Gastrocnemius medialis (tissue), 4 donors: ENCODE data around the gene ZBTB16. TPM values are rescaled to one million over a fixed set of nuclear protein-coding genes. Genes with fewer than 3 reads are reported as not detected.

Experiments
- ATAC-seq, 2 donors: fragments of 150-250 bp; one replicate each; pipeline ENCODE4 v1.9.1; 2016
- DNase-seq, 2 donors: peaks; one replicate each; pipeline ENCODE4 v3.0.0-alpha.2; 2019
- H3K27ac ChIP-seq, 4 donors: fragments of 200-600 bp; sonication (generic); 1 replicate in 1 of 4; 2 replicates in 3 of 4; pipeline ENCODE4 v1.5.1; 2016 to 2018; ENCODE audit warnings: mild to moderate bottlenecking in 2 of 4, moderate library complexity in 1 of 4
- H3K27me3 ChIP-seq, 3 donors: fragments of 200-600 bp; sonication (generic) in 2 of 3; 1 replicate in 1 of 3; 2 replicates in 2 of 3; pipeline versions ENCODE4 v1.5.1 to v1.6.0; 2016 to 2019; ENCODE audit warnings: mild to moderate bottlenecking in 1 of 3, moderate library complexity in 1 of 3
- H3K36me3 ChIP-seq, 2 donors: fragments of 200-600 bp; sonication (generic) in 1 of 2; one replicate each; pipeline ENCODE4 v1.5.1; 2017 to 2018
- H3K4me1 ChIP-seq, 2 donors: fragments of 200-600 bp; sonication (generic) in 1 of 2; one replicate each; pipeline ENCODE4 v1.5.1; 2016 to 2017; ENCODE audit warnings: mild to moderate bottlenecking in 2 of 2
- H3K4me3 ChIP-seq, 4 donors: fragments of 200-600 bp; sonication (generic) in 3 of 4; 1 replicate in 1 of 4; 2 replicates in 3 of 4; pipeline ENCODE4 v1.5.1; 2016 to 2019; ENCODE audit warnings: mild to moderate bottlenecking in 2 of 4
- H3K9me3 ChIP-seq, 3 donors: fragments of 200-600 bp; sonication (generic) in 2 of 3; 1 replicate in 1 of 3; 2 replicates in 2 of 3; pipeline ENCODE4 v1.5.1; 2016 to 2019
- CTCF ChIP-seq, 5 experiments: fragments of 450-650 bp in 3 of 5; fragments of 200-600 bp in 2 of 5; sonication (generic) in 2 of 5; IDR thresholded peaks in 4 of 5; conservative IDR thresholded peaks in 1 of 5; 1 replicate in 4 of 5; 2 replicates in 1 of 5; pipeline ENCODE4 v1.5.1; 2016 to 2019; ENCODE audit warnings: antibody characterized with exemption in 5 of 5, mild to moderate bottlenecking in 3 of 5, moderate library complexity in 3 of 5
- POLR2A ChIP-seq, 2 donors: fragments of 450-650 bp; IDR thresholded peaks; one replicate each; pipeline ENCODE4 v1.6.1; 2017; ENCODE audit warnings: antibody characterized with exemption in 2 of 2, mild to moderate bottlenecking in 2 of 2, moderate library complexity in 2 of 2
- in situ Hi-C, 4 donors: fragments of 200-750 bp; cut with MboI; loops; one replicate each; pipeline versions ENCODE4 v1.15.0 to v1.8.0; 2017; ENCODE audit warnings: low sequenced_read_pairs in 4 of 4
- intact Hi-C: fragments of 100-400 bp; cut with DNase I; formaldehyde crosslinking; loops from one replicate; pipeline ENCODE4 v1.15.1; 2023; ENCODE audit warnings: low total_unique reads
- total RNA-seq, 4 donors: library from RNA; depleted of rRNA; stranded (reverse); fragments of >200 nt; gene quantifications; one replicate each; pipeline versions ENCODE4 v1.1.0 to v1.2.3, GENCODE V29; 2016

Gene ZBTB16
- total RNA-seq, 4 donors from 2014 or later: 156 to 250 (median 196) TPM

GRCh38 chr11:114150671-114151070 is 91.2 kb downstream of the ZBTB16 start:
- no peak for ATAC-seq

GRCh38 chr11:114151631-114152030 is 92.1 kb downstream of the ZBTB16 start:
- Histone ChIP-seq H3K4me3 (no peak overlapping the region), H3K27me3 (no peaks in the 10 kb centered on the region), H3K4me1 (peaks cover 93 to 96% of the 10 kb centered on the region in 2 donors), H3K9me3 (no peaks in the 10 kb centered on the region), H3K27ac (peak overlapping the region; percentile 94 to 99 (median 96)), H3K36me3 (peaks cover 0 to 10% of the 10 kb centered on the region in 2 donors)
- no peak for TF ChIP-seq CTCF (IDR thresholded peaks at IDR 0.05 in 4 of 5, conservative IDR thresholded peaks at IDR 0.05 in 1 of 5)
- no peak for TF ChIP-seq POLR2A (IDR thresholded peaks at IDR 0.05)
- in situ Hi-C loops: no loop called here
- ATAC-seq (no peak), DNase-seq (peak in 1 of 2 donors; percentile 18)
- intact Hi-C loops: no loop called here

More at GRCh38 chr11:114150671-114151070, 91.2 kb downstream of the ZBTB16 start:
- Histone ChIP-seq H3K4me3 (no peak overlapping the region), H3K27me3 (no peaks in the 10 kb centered on the region), H3K36me3 (peaks cover 0 to under 1% of the 10 kb centered on the region in 2 donors), H3K4me1 (peaks cover 93 to 96% of the 10 kb centered on the region in 2 donors), H3K9me3 (no peaks in the 10 kb centered on the region), H3K27ac (peak overlapping the region; percentile 94 to 99 (median 96))
- in situ Hi-C loops: no loop called here
- DNase-seq: peak in 1 of 2 donors; percentile 19
- intact Hi-C loops: no loop called here
- TF ChIP-seq POLR2A (IDR thresholded peaks at IDR 0.05) (no peak), CTCF (IDR thresholded peaks at IDR 0.05 in 4 of 5, conservative IDR thresholded peaks at IDR 0.05 in 1 of 5) (no peak)

GRCh38 chr11:114152162-114152561 is 92.7 kb downstream of the ZBTB16 start:
- Histone ChIP-seq H3K27me3 (no peaks in the 10 kb centered on the region), H3K27ac (peak overlapping the region; percentile 94 to 99 (median 96)), H3K36me3 (peaks cover 0 to 15% of the 10 kb centered on the region in 2 donors), H3K4me1 (peaks cover 93 to 96% of the 10 kb centered on the region in 2 donors), H3K9me3 (no peaks in the 10 kb centered on the region), H3K4me3 (no peak overlapping the region)
- DNase-seq (no peak), ATAC-seq (no peak)
- in situ Hi-C loops: no loop called here
- no peak for TF ChIP-seq CTCF (IDR thresholded peaks at IDR 0.05 in 4 of 5, conservative IDR thresholded peaks at IDR 0.05 in 1 of 5)
- TF ChIP-seq POLR2A (IDR thresholded peaks at IDR 0.05): no peak
- intact Hi-C loops: no loop called here

GRCh38 chr11:114152785-114153184 is 93.3 kb downstream of the ZBTB16 start:
- DNase-seq (no peak), ATAC-seq (no peak)
- Histone ChIP-seq H3K4me1 (peaks cover 93 to 96% of the 10 kb centered on the region in 2 donors), H3K9me3 (no peaks in the 10 kb centered on the region), H3K27ac (peak overlapping the region; percentile 94 to 99 (median 96)), H3K27me3 (no peaks in the 10 kb centered on the region), H3K36me3 (peaks cover 0 to 20% of the 10 kb centered on the region in 2 donors), H3K4me3 (no peak overlapping the region)
- in situ Hi-C loops: no loop called here
- TF ChIP-seq CTCF (IDR thresholded peaks at IDR 0.05 in 4 of 5, conservative IDR thresholded peaks at IDR 0.05 in 1 of 5) (no peak), POLR2A (IDR thresholded peaks at IDR 0.05) (no peak)
- intact Hi-C loops: loop anchor here (1.0 kb wide), 1 partner anchor 28 kb away; no protein-coding TSS in a partner anchor

GRCh38 chr11:114153224-114153623 is 93.7 kb downstream of the ZBTB16 start:
- no peaks in the 10 kb centered on the region for H3K27me3 ChIP-seq
- in situ Hi-C loops (no loop called here), intact Hi-C loops (loop anchor here (1.0 kb wide), 1 partner anchor 29 kb away; no protein-coding TSS in a partner anchor)
- peaks cover 94 to 97% of the 10 kb centered on the region in 2 donors for H3K4me1 ChIP-seq
- DNase-seq (peak in 1 of 2 donors; percentile 79), ATAC-seq (peak; percentile 8 to 24)
- no peaks in the 10 kb centered on the region for H3K9me3 ChIP-seq
- no peak overlapping the region for H3K4me3 ChIP-seq
- H3K36me3 ChIP-seq: peaks cover 0 to 25% of the 10 kb centered on the region in 2 donors
- TF ChIP-seq POLR2A (IDR thresholded peaks at IDR 0.05): no peak
- no peak for TF ChIP-seq CTCF (IDR thresholded peaks at IDR 0.05 in 4 of 5, conservative IDR thresholded peaks at IDR 0.05 in 1 of 5)
- peak overlapping the region; percentile 94 to 99 (median 96) for H3K27ac ChIP-seq
